Measurements from ENCODE around the gene ACOX2.
A peak's percentile ranks its signal among the peaks of the same experiment; 100 is the strongest.

Gene ACOX2

GRCh38 chr3:58492494-58492905, 44.5 kb downstream of the ACOX2 start:
- Histone ChIP-seq H3K27me3 (no peaks in the 10 kb centered on the region), H3K4me1 (no peaks in the 10 kb centered on the region), H3K4me3 (ENCODE audit: low read depth, low read length) (peak overlapping the region; percentile 83), H3K36me3 (no peaks in the 10 kb centered on the region), H3K9me3 (no peaks in the 10 kb centered on the region)
- DNase-seq = no peak
- no peak for TF ChIP-seq CTCF (IDR thresholded peaks at IDR 0.05; ENCODE audit: low read depth, low read length)

- peak; percentile 40 for TF ChIP-seq CTCF (IDR thresholded peaks at IDR 0.05; ENCODE audit: low read depth, low read length)
- peak; percentile 91 for DNase-seq
- H3K27me3 ChIP-seq = no peaks in the 10 kb centered on the region
- no peaks in the 10 kb centered on the region for H3K4me1 ChIP-seq
- no peaks in the 10 kb centered on the region for H3K36me3 ChIP-seq
- peak within 1 kb of the TSS; percentile 83 for H3K4me3 ChIP-seq (ENCODE audit: low read depth, low read length)
- H3K9me3 ChIP-seq = no peaks in the 10 kb centered on the region
Measured at GRCh38 chr3:58491506-58492402, 45.2 kb downstream of the ACOX2 start, which contains the start of gene KCTD6. KCTD6 (plus strand) TSS chr3:58492096; CDS start chr3:58498756, 6,660 bp downstream.

GRCh38 chr3:58490860-58491501, 46.0 kb downstream of the ACOX2 start:
- Histone ChIP-seq H3K9me3 (no peaks in the 10 kb centered on the region), H3K4me3 (ENCODE audit: low read depth, low read length) (peak overlapping the region; percentile 44), H3K36me3 (no peaks in the 10 kb centered on the region), H3K4me1 (no peaks in the 10 kb centered on the region), H3K27me3 (no peaks in the 10 kb centered on the region)
- TF ChIP-seq CTCF (IDR thresholded peaks at IDR 0.05; ENCODE audit: low read depth, low read length) = no peak
- DNase-seq = no peak

- TF ChIP-seq CTCF (IDR thresholded peaks at IDR 0.05; ENCODE audit: low read depth, low read length) = no peak
- Histone ChIP-seq H3K9me3 (no peaks in the 10 kb centered on the region), H3K4me3 (ENCODE audit: low read depth, low read length) (no peak overlapping the region), H3K4me1 (no peaks in the 10 kb centered on the region), H3K27me3 (no peaks in the 10 kb centered on the region), H3K36me3 (no peaks in the 10 kb centered on the region)
- DNase-seq = no peak
Measured at GRCh38 chr3:58488967-58489366, 48.0 kb downstream of the ACOX2 start.

- peak; percentile 14 for DNase-seq
- Histone ChIP-seq H3K9me3 (no peaks in the 10 kb centered on the region), H3K36me3 (no peaks in the 10 kb centered on the region), H3K27me3 (no peaks in the 10 kb centered on the region), H3K4me3 (ENCODE audit: low read depth, low read length) (no peak overlapping the region), H3K4me1 (no peaks in the 10 kb centered on the region)
- TF ChIP-seq CTCF (IDR thresholded peaks at IDR 0.05; ENCODE audit: low read depth, low read length) = no peak
Measured at GRCh38 chr3:58487140-58487886, 49.7 kb downstream of the ACOX2 start.

Measured in BE2C (cell line).